Ureter (tissue), 1 donor: ENCODE data around the gene PRR7. TPM values are rescaled to one million over a fixed set of nuclear protein-coding genes. Genes with fewer than 3 reads are reported as not detected.
A peak's percentile ranks its signal among the peaks of the same experiment; 100 is the strongest.

ENCODE experiments used
- DNase-seq: peaks from one replicate; pipeline ENCODE4 v3.0.0-alpha.2; 2020; ENCODE audit warnings: low spot score
- total RNA-seq: library from RNA; stranded (reverse); gene quantifications from one replicate; pipeline ENCODE4 v1.2.4, GENCODE V29; 2023
- donor health status: DM: yes; HTN: yes; CAD: no.

The PRR7 gene
- total RNA-seq, 1 donor from 2014 or later = 2.6 TPM

- DNase-seq = no peak
Measured at GRCh38 chr5:177450667-177451424, 4.2 kb downstream of the PRR7 start.

- DNase-seq = no peak
Measured at GRCh38 chr5:177452688-177453638, 6.3 kb downstream of the PRR7 start.

GRCh38 chr5:177453852-177454396 is 7.3 kb downstream of the PRR7 start:
- DNase-seq = no peak

GRCh38 chr5:177454397-177455035 is 7.9 kb downstream of the PRR7 start:
- DNase-seq = peak; percentile 93

GRCh38 chr5:177455036-177455660 is 8.5 kb downstream of the PRR7 start:
- DNase-seq = peak; percentile 89

- DNase-seq = peak; percentile 95
Measured at GRCh38 chr5:177455661-177456590, 9.3 kb downstream of the PRR7 start.

GRCh38 chr5:177456591-177456964 is 10.0 kb downstream of the PRR7 start:
- DNase-seq = no peak

GRCh38 chr5:177456976-177457851 is 10.6 kb downstream of the PRR7 start:
- DNase-seq = peak; percentile 79

- DNase-seq = no peak
Measured at GRCh38 chr5:177457852-177458681, 11.5 kb downstream of the PRR7 start.

- no peak for DNase-seq
Measured at GRCh38 chr5:177458912-177459350, 12.3 kb downstream of the PRR7 start.

- no peak for DNase-seq
Measured at GRCh38 chr5:177459357-177459756, 12.7 kb downstream of the PRR7 start.

GRCh38 chr5:177459819-177460628 is 13.4 kb downstream of the PRR7 start:
- no peak for DNase-seq

GRCh38 chr5:177462021-177462670 is 15.5 kb downstream of the PRR7 start:
- no peak for DNase-seq

- DNase-seq = no peak
Measured at GRCh38 chr5:177465044-177465443, 18.4 kb downstream of the PRR7 start.

GRCh38 chr5:177466861-177467260 is 20.2 kb downstream of the PRR7 start:
- no peak for DNase-seq

- DNase-seq = no peak
Measured at GRCh38 chr5:177467436-177467835, 20.8 kb downstream of the PRR7 start.

- DNase-seq = no peak
Measured at GRCh38 chr5:177468329-177468684, 21.7 kb downstream of the PRR7 start.
